Ovary (tissue), 3 donors: ENCODE measurements around the gene ZMIZ2.

ENCODE experiments used
- CTCF ChIP-seq, 3 donors: fragments of 450-650 bp in 2 of 3; fragments of 200-600 bp in 1 of 3; IDR thresholded peaks; one replicate each; pipeline versions ENCODE4 v1.5.1 to v1.8.0; 2016 to 2022; ENCODE audit warnings: antibody characterized with exemption in 3 of 3, mild to moderate bottlenecking in 1 of 3
- POLR2A ChIP-seq: fragments of 450-650 bp; IDR thresholded peaks from one replicate; pipeline ENCODE4 v1.6.1; 2017; ENCODE audit warnings: antibody characterized with exemption, mild to moderate bottlenecking, moderate library complexity
- donor health status: DM: no; HTN: no; CAD: no.

GRCh38 chr7:44762300-44762699 lies 13.7 kb downstream of the ZMIZ2 start:
- TF ChIP-seq CTCF (IDR thresholded peaks at IDR 0.05) (no peak), POLR2A (no peak)
